ENCODE data around the gene DHRS3.

GRCh38 chr1:12542616-12543592 lies 75.1 kb downstream of the DHRS3 start:
- TF ChIP-seq CTCF (IDR thresholded peaks at IDR 0.05) (no peak), POLR2A (IDR thresholded peaks at IDR 0.05) (no peak)
